ENCODE data around the gene MYZAP. TPM values are rescaled to one million over a fixed set of nuclear protein-coding genes. Genes with fewer than 3 reads are reported as not detected.

MYZAP gene
- total and polyA plus RNA-seq, 4 donors: 0.50 to 1.8 (median 0.99) TPM

GRCh38 chr15:57626713-57627440 lies 35.2 kb downstream of the MYZAP start:
- H3K9me3 ChIP-seq (ENCODE audit: control insufficient read depth in 4 of 4, low read length in 3 of 4): no peaks in the 10 kb centered on the region
- H3K27ac ChIP-seq (ENCODE audit: low read depth in 1 of 2, low read length in 2 of 2): no peak overlapping the region
- H3K9ac ChIP-seq (ENCODE audit: low read depth in 1 of 2, low read length in 2 of 2): no peak overlapping the region
- no peak overlapping the region for H3K4me3 ChIP-seq (ENCODE audit: low read depth in 1 of 3, low read length in 3 of 3)
- WGBS: 61% methylated on average over 8 of the region's 8 CpGs
- no peaks in the 10 kb centered on the region for H3K27me3 ChIP-seq (ENCODE audit: control insufficient read depth in 4 of 4, insufficient read depth in 4 of 4, low read length in 3 of 4)
- H3K4me1 ChIP-seq (ENCODE audit: control insufficient read depth in 4 of 4, insufficient read depth in 4 of 4, low read length in 3 of 4): no peaks in the 10 kb centered on the region
- no peak for TF ChIP-seq RAD21 (IDR thresholded peaks at IDR 0.05)
- TF ChIP-seq JUND (IDR thresholded peaks at IDR 0.05): no peak
- TF ChIP-seq CTCF (IDR thresholded peaks at IDR 0.05; ENCODE audit: low read depth, low read length, missing input control): no peak
- no peak for TF ChIP-seq FOXA2 (IDR thresholded peaks at IDR 0.05)
- TF ChIP-seq REST (IDR thresholded peaks at IDR 0.05): no peak
- no peak for TF ChIP-seq EGR1 (IDR thresholded peaks at IDR 0.05; ENCODE audit: low read depth in 2 of 2)
- TF ChIP-seq TAF1 (conservative IDR thresholded peaks at IDR 0.05): no peak
- TF ChIP-seq SP1 (IDR thresholded peaks at IDR 0.05): no peak
- no peak for TF ChIP-seq RXRA (IDR thresholded peaks at IDR 0.05)
- TF ChIP-seq FOXA1 (IDR thresholded peaks at IDR 0.05): no peak
- no peak for DNase-seq (ENCODE audit: low spot score)
- no peaks in the 10 kb centered on the region for H3K36me3 ChIP-seq (ENCODE audit: control insufficient read depth in 4 of 4, insufficient read depth in 3 of 4, low read depth in 1 of 4, low read length in 3 of 4)

GRCh38 chr15:57631386-57632110 lies 39.8 kb downstream of the MYZAP start:
- no peak overlapping the region for H3K9ac ChIP-seq (ENCODE audit: low read depth in 1 of 2, low read length in 2 of 2)
- TF ChIP-seq FOXA1 (IDR thresholded peaks at IDR 0.05) (no peak), NR2F2 (IDR thresholded peaks at IDR 0.05) (no peak), GABPA (IDR thresholded peaks at IDR 0.05 in 1 of 2, conservative IDR thresholded peaks at IDR 0.05 in 1 of 2) (no peak), CTCF (IDR thresholded peaks at IDR 0.05; ENCODE audit: low read depth, low read length, missing input control) (no peak), SP1 (IDR thresholded peaks at IDR 0.05) (no peak), REST (IDR thresholded peaks at IDR 0.05) (no peak), MAX (IDR thresholded peaks at IDR 0.05) (no peak), EGR1 (IDR thresholded peaks at IDR 0.05; ENCODE audit: low read depth in 2 of 2) (no peak), RXRA (IDR thresholded peaks at IDR 0.05) (no peak)
- no peaks in the 10 kb centered on the region for H3K9me3 ChIP-seq (ENCODE audit: control insufficient read depth in 4 of 4, low read length in 3 of 4)
- H3K27ac ChIP-seq (ENCODE audit: low read depth in 1 of 2, low read length in 2 of 2): no peak overlapping the region
- no peaks in the 10 kb centered on the region for H3K36me3 ChIP-seq (ENCODE audit: control insufficient read depth in 4 of 4, insufficient read depth in 3 of 4, low read depth in 1 of 4, low read length in 3 of 4)
- DNase-seq (ENCODE audit: low spot score): no peak
- no peak overlapping the region for H3K4me3 ChIP-seq (ENCODE audit: low read depth in 1 of 3, low read length in 3 of 3)
- H3K27me3 ChIP-seq (ENCODE audit: control insufficient read depth in 4 of 4, insufficient read depth in 4 of 4, low read length in 3 of 4): no peaks in the 10 kb centered on the region
- 93% methylated on average over 5 of the region's 5 CpGs for WGBS
- H3K4me1 ChIP-seq (ENCODE audit: control insufficient read depth in 4 of 4, insufficient read depth in 4 of 4, low read length in 3 of 4): no peaks in the 10 kb centered on the region

Data from liver (tissue), 9 donors.